K562 (cell line): ENCODE results near the gene PREX1. TPM values are rescaled to one million over a fixed set of nuclear protein-coding genes. Genes with fewer than 3 reads are reported as not detected.

Source experiments
- BCOR ChIP-seq: fragments of 450-650 bp; IDR thresholded peaks from 2 replicates; pipeline ENCODE4 v1.6.1; 2016
- CAMTA2 ChIP-seq: fragments of 250-450 bp; sonication (Bioruptor Pico); conservative IDR thresholded peaks from 2 replicates; pipeline ENCODE4 v1.5.1; 2022
- EHMT2 ChIP-seq: fragments of 450-650 bp; IDR thresholded peaks from 2 replicates; pipeline ENCODE4 v1.6.1; 2018; ENCODE audit warnings: antibody characterized with exemption
- ESRRA ChIP-seq: fragments of 450-650 bp; IDR thresholded peaks from 2 replicates; pipeline ENCODE4 v1.6.1; 2014; ENCODE audit warnings: low read depth, mild to moderate bottlenecking, moderate library complexity, borderline replicate concordance
- FOXJ2 ChIP-seq: fragments of 200-800 bp; sonication (Bioruptor generic); IDR thresholded peaks from 2 replicates; pipeline ENCODE4 v1.6.1; 2016; ENCODE audit warnings: missing genetic modification characterization, missing compliant biosample characterization
- HDAC1 ChIP-seq, 2 experiments: fragments of 450-650 bp; IDR thresholded peaks; 2 replicates each; pipeline ENCODE4 v1.6.1; 2016 to 2017; ENCODE audit warnings: inconsistent platforms in 1 of 2, mild to moderate bottlenecking in 1 of 2, moderate library complexity in 1 of 2
- NFIC ChIP-seq: fragments of 450-650 bp; IDR thresholded peaks from 2 replicates; pipeline ENCODE4 v1.6.1; 2017; ENCODE audit warnings: mild to moderate bottlenecking, inconsistent platforms
- PBX2 ChIP-seq, 2 experiments: IDR thresholded peaks in 1 of 2; conservative IDR thresholded peaks in 1 of 2; 2 replicates each; pipeline ENCODE4 v1.6.1; 2016; ENCODE audit warnings: low read depth in 2 of 2, mild to moderate bottlenecking in 1 of 2, missing compliant biosample characterization in 1 of 2, missing genetic modification characterization in 1 of 2, moderate library complexity in 1 of 2
- SPI1 ChIP-seq: IDR thresholded peaks from 2 replicates; pipeline ENCODE4 v1.6.1; 2011; ENCODE audit warnings: low read depth, low read length, control low read depth, borderline replicate concordance
- ZBTB40 ChIP-seq, 2 experiments: fragments of 450-650 bp in 1 of 2; sonication (generic) in 1 of 2; formaldehyde crosslinking in 1 of 2; IDR thresholded peaks; 2 replicates each; pipeline versions ENCODE4 v1.7.1 to v1.9.0; 2016 to 2022; ENCODE audit warnings: inconsistent platforms in 1 of 2, mild to moderate bottlenecking in 1 of 2, missing genetic modification reagents in 1 of 2
- ZKSCAN1 ChIP-seq: fragments of 150-350 bp; IDR thresholded peaks from 2 replicates; pipeline ENCODE4 v1.6.1; 2016; ENCODE audit warnings: low read depth, low read length
- ZNF197 ChIP-seq: fragments of 200-800 bp; sonication (Bioruptor generic); IDR thresholded peaks from 2 replicates; pipeline ENCODE4 v1.6.1; 2016; ENCODE audit warnings: low read depth, missing genetic modification characterization, missing compliant biosample characterization
- ZNF280B ChIP-seq: fragments of 250-450 bp; sonication (Bioruptor Pico); IDR thresholded peaks from 2 replicates; pipeline ENCODE4 v1.5.1; 2021; ENCODE audit warnings: mild to moderate bottlenecking
- polyA plus RNA-seq, 8 experiments: library from polyadenylated mRNA; depleted of rRNA in 4 of 8; stranded (reverse) in 5 of 8; unstranded in 3 of 8; fragments of >200 nt; fragmentation: Nextera tagmentation in 2 of 8; fragmentation: Illumina TruSeq in 1 of 8; extraction: Ambion mirVana in 2 of 8; extraction: Trizol in 1 of 8; gene quantifications; 2 replicates each; pipeline versions ENCODE4 v1.2.1 to v1.2.3, GENCODE V29; 2011 to 2014; ENCODE audit warnings: inconsistent platforms in 1 of 8, missing spikeins in 1 of 8
- total RNA-seq, 7 experiments: library from RNA; depleted of rRNA in 6 of 7; stranded (reverse); fragments of >200 nt in 6 of 7; fragmentation: Illumina TruSeq in 2 of 7; extraction: Trizol in 2 of 7; gene quantifications; 2 replicates each; pipeline versions ENCODE4 v1.2.1 to v1.2.3, GENCODE V29; 2011 to 2021; ENCODE audit warnings: low replicate concordance in 1 of 7

The PREX1 gene
- total and polyA plus RNA-seq, 9 of the 15 experiments (the other 6 are each of a cell fraction or from before 2014, with no cell fraction given), result 0.37 to 10.4 (median 4.8) TPM

GRCh38 chr20:48772183-48772976 is 55.4 kb downstream of the PREX1 start (continued):
- TF ChIP-seq ZBTB40 (IDR thresholded peaks at IDR 0.05) (no peak), ZBTB40 (CRISPR knock-in tag; IDR thresholded peaks at IDR 0.05) (no peak), BCOR (peak; percentile 91), EHMT2 (no peak), ZNF280B (no peak), PBX2 (CRISPR knock-in tag; IDR thresholded peaks at IDR 0.05; ENCODE audit: low read depth) (no peak), PBX2 (tag; conservative IDR thresholded peaks at IDR 0.05; ENCODE audit: low read depth) (peak; percentile 69), ZNF197 (CRISPR knock-in tag) (no peak), HDAC1 (IDR thresholded peaks at IDR 0.05) (no peak), NFIC (peak; percentile 35; the same call in 1 of the 2 replicates), FOXJ2 (tag) (no peak), ESRRA (peak; percentile 22; the same call in 1 of the 2 replicates), CAMTA2 (CRISPR knock-in tag) (no peak), ZKSCAN1 (peak; percentile 64), SPI1 (peak; percentile 89)
